MM.1S (cell line): ENCODE data around the gene BCO1.

ENCODE experiments used
- DNase-seq: peaks from one replicate; pipeline ENCODE4 v3.0.0-alpha.2; 2015
- H2AFZ ChIP-seq: fragments of 300-600 bp; sonication (generic); 2 replicates; pipeline ENCODE4 v1.6.0; 2016; ENCODE audit warnings: antibody characterized with exemption, low read length
- H3F3A ChIP-seq: fragments of 300-600 bp; sonication (generic); 2 replicates; pipeline ENCODE4 v1.6.1; 2016; ENCODE audit warnings: mild to moderate bottlenecking, antibody characterized with exemption, low read length, moderate library complexity, mixed read lengths; ENCODE audit not compliant: insufficient read depth
- H3K27ac ChIP-seq: fragments of 300-600 bp; sonication (generic); 2 replicates; pipeline ENCODE4 v1.5.1; 2016; ENCODE audit warnings: mild to moderate bottlenecking, low read length
- H3K27me3 ChIP-seq: fragments of 300-600 bp; sonication (generic); replicated peaks from 2 replicates; pipeline ENCODE4 v1.6.0; 2016; ENCODE audit warnings: low read length; ENCODE audit not compliant: insufficient read depth
- H3K36me3 ChIP-seq: fragments of 300-600 bp; sonication (generic); replicated peaks from 2 replicates; pipeline ENCODE4 v1.6.1; 2016; ENCODE audit warnings: mild to moderate bottlenecking, low read length, mixed read lengths; ENCODE audit not compliant: insufficient read depth
- H3K4me1 ChIP-seq: fragments of 300-600 bp; sonication (generic); 2 replicates; pipeline ENCODE4 v1.6.1; 2016; ENCODE audit warnings: low read length, mixed read lengths
- H3K4me2 ChIP-seq: fragments of 300-600 bp; sonication (generic); 2 replicates; pipeline ENCODE4 v1.6.0; 2016; ENCODE audit warnings: low read depth, low read length
- H3K4me3 ChIP-seq: fragments of 300-600 bp; sonication (generic); 2 replicates; pipeline ENCODE4 v1.5.1; 2016; ENCODE audit warnings: low read length, mixed read lengths
- H3K79me2 ChIP-seq: fragments of 300-600 bp; sonication (generic); 2 replicates; pipeline ENCODE4 v1.6.1; 2016; ENCODE audit warnings: mixed run types, low read length, mixed read lengths
- H3K9ac ChIP-seq: fragments of 300-600 bp; sonication (generic); 2 replicates; pipeline ENCODE4 v1.6.1; 2016; ENCODE audit warnings: low read length, mixed read lengths
- H3K9me2 ChIP-seq: fragments of 300-600 bp; sonication (generic); replicated peaks from 2 replicates; pipeline ENCODE4 v1.6.1; 2016; ENCODE audit warnings: mild to moderate bottlenecking, low read length, mixed read lengths; ENCODE audit not compliant: insufficient read depth
- H3K9me3 ChIP-seq: fragments of 300-600 bp; sonication (generic); replicated peaks from 2 replicates; pipeline ENCODE4 v1.6.1; 2016; ENCODE audit warnings: mild to moderate bottlenecking, low read length, mixed read lengths; ENCODE audit not compliant: insufficient read depth
- H4K20me1 ChIP-seq: fragments of 300-600 bp; sonication (generic); 2 replicates; pipeline ENCODE4 v1.6.1; 2016; ENCODE audit warnings: mild to moderate bottlenecking, low read length, moderate library complexity, mixed read lengths; ENCODE audit not compliant: insufficient read depth
- EZH2 ChIP-seq: fragments of 300-600 bp; sonication (generic); optimal IDR thresholded peaks from 2 replicates; pipeline ENCODE3; 2017; ENCODE audit warnings: low read depth, mild to moderate bottlenecking, antibody characterized with exemption, low read length, mixed read lengths
- EZH2phosphoT487 ChIP-seq: fragments of 300-600 bp; sonication (generic); IDR thresholded peaks from 2 replicates; pipeline ENCODE4 v1.6.1; 2018; ENCODE audit warnings: antibody characterized with exemption, low read length
- TF ChIP-seq, protein P1 (sequence below): fragments of 300-600 bp; sonication (generic); IDR thresholded peaks from 2 replicates; pipeline ENCODE4 v1.5.1; 2016; ENCODE audit warnings: antibody characterized with exemption, low read length, mixed read lengths

The BCO1 gene

DNA sequence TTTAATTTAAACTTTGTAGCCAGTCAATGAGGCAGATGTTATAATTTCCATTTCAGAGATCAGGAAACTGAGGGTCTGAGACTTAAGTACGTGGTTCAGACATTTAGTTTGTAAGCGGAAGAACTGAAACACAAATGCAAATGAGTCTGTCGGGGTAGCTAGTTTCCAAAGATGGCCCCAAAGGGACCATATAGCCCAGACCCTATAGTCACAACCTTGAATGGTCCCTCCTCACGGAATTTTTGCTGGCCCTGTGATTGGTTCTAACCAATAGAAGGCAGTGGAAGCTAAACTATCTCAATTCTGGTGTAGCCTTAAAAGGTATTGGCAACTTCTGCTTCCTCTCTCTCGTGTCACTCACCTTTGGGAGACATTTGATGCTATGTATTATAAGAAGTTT lies 7.5 kb upstream of the BCO1 start:
- no peak for DNase-seq

DNA sequence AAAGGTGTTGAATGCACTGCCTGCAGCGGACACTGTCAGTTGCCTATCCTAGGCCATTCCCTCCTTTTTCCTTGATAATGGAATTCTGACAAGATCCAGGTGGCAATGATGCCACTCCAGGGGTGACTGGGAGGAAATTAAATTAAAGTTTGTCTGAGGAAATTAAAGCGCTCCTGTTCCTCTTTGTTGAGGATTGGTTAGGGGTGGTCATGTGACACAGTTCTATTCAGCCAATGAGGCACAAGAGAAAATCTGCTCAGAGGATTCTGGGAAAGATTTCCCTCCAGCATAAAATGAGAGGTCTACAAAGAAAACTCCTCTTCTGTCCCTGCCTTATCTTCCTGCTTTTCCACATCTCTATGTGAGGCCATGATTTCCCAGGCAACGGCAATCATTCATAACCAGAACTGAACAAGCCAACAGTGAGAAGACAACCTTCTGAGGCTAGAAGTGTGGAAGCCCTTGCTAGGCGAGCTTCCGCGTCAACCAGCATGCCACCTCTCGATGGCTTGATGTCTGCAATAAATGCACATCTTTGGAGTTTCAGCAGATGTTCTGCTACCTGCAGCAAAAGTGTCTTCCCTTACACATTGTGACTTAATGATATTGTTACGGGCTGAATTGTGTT lies 5.6 kb upstream of the BCO1 start:
- no peaks in the 10 kb centered on the region for H3K9me2 ChIP-seq
- H3F3A ChIP-seq: no peaks in the 10 kb centered on the region
- no peaks in the 10 kb centered on the region for H3K79me2 ChIP-seq
- no peaks in the 10 kb centered on the region for H3K27me3 ChIP-seq
- no peak overlapping the region for H3K4me3 ChIP-seq
- H2AFZ ChIP-seq: no peak overlapping the region
- no peaks in the 10 kb centered on the region for H3K36me3 ChIP-seq
- TF ChIP-seq EZH2 (no peak), EZH2phosphoT487 (no peak)
- TF ChIP-seq, protein P1, sequence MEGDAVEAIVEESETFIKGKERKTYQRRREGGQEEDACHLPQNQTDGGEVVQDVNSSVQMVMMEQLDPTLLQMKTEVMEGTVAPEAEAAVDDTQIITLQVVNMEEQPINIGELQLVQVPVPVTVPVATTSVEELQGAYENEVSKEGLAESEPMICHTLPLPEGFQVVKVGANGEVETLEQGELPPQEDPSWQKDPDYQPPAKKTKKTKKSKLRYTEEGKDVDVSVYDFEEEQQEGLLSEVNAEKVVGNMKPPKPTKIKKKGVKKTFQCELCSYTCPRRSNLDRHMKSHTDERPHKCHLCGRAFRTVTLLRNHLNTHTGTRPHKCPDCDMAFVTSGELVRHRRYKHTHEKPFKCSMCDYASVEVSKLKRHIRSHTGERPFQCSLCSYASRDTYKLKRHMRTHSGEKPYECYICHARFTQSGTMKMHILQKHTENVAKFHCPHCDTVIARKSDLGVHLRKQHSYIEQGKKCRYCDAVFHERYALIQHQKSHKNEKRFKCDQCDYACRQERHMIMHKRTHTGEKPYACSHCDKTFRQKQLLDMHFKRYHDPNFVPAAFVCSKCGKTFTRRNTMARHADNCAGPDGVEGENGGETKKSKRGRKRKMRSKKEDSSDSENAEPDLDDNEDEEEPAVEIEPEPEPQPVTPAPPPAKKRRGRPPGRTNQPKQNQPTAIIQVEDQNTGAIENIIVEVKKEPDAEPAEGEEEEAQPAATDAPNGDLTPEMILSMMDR: no peak
- H4K20me1 ChIP-seq: no peaks in the 10 kb centered on the region
- H3K9ac ChIP-seq: no peak overlapping the region
- H3K27ac ChIP-seq: no peak overlapping the region
- DNase-seq: no peak
- no peaks in the 10 kb centered on the region for H3K4me1 ChIP-seq
- H3K4me2 ChIP-seq: no peak overlapping the region
- H3K9me3 ChIP-seq: no peaks in the 10 kb centered on the region

More for the DNA sequence above, 7.5 kb upstream of the BCO1 start:
- H4K20me1 ChIP-seq: no peaks in the 10 kb centered on the region
- H3K9ac ChIP-seq: no peak overlapping the region
- no peak overlapping the region for H2AFZ ChIP-seq
- no peaks in the 10 kb centered on the region for H3F3A ChIP-seq
- no peak overlapping the region for H3K27ac ChIP-seq
- H3K36me3 ChIP-seq: no peaks in the 10 kb centered on the region
- no peak overlapping the region for H3K4me2 ChIP-seq
- no peaks in the 10 kb centered on the region for H3K4me1 ChIP-seq
- H3K9me2 ChIP-seq: no peaks in the 10 kb centered on the region
- H3K27me3 ChIP-seq: no peaks in the 10 kb centered on the region
- TF ChIP-seq, protein P1: no peak
- TF ChIP-seq EZH2phosphoT487 (no peak), EZH2 (no peak)
- H3K79me2 ChIP-seq: no peaks in the 10 kb centered on the region
- no peaks in the 10 kb centered on the region for H3K9me3 ChIP-seq
- H3K4me3 ChIP-seq: no peak overlapping the region

DNA sequence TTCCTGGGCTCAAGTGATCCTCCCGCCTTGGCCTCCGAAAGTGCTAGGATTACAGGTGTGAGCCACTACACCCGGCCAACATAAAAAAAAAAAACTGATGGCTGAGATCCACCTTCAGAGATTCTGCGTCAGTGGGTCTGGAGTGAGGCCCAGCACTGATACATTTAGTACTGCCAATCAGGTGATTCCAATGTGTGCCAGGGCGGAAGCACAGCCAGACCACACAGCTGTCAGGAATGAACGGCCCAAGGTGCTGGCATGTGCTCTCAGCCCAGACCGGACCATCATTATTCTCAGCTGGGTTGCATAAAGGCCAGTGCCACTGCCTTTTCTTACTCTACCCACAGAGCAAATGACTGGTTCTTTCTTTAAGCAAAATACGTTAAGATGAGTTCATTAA lies 1.2 kb upstream of the BCO1 start:
- Histone ChIP-seq H3K27ac (no peak overlapping the region), H3K27me3 (no peaks in the 10 kb centered on the region), H3K9ac (no peak overlapping the region), H4K20me1 (no peaks in the 10 kb centered on the region), H3K79me2 (no peaks in the 10 kb centered on the region), H3K36me3 (no peaks in the 10 kb centered on the region), H3K4me3 (no peak overlapping the region), H3K9me2 (no peaks in the 10 kb centered on the region), H3K4me2 (no peak overlapping the region), H3K4me1 (no peaks in the 10 kb centered on the region), H3F3A (no peaks in the 10 kb centered on the region), H2AFZ (no peak overlapping the region), H3K9me3 (no peaks in the 10 kb centered on the region)
- TF ChIP-seq EZH2phosphoT487 (no peak), EZH2 (no peak)
- TF ChIP-seq, protein P1: no peak
- no peak for DNase-seq
